ENCODE data around the gene RNASEH2A.

The RNASEH2A gene

DNA sequence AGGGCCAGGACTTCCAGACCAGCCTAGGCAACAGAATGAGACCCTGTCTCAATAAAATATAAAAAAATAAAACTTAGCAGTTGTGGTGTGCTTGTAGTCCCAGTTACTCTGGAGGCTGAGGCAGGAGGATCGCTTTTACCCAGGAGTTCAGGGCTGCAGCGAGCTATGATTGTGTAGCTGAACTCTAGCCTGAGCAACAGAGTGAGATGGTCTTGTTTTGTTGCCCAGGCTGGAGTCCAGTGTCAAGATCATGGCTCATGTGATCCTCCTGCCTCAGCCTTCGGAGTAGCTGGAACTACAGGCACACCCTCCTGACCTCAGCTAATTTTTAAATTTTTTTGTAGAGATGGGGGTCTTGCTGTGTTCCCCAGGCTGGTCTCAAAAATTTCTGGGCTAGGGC lies 19.4 kb upstream of the RNASEH2A start:
- no peak for TF ChIP-seq GATA2 (IDR thresholded peaks at IDR 0.05; ENCODE audit: low read depth, low read length)
- TF ChIP-seq GATA3 (IDR thresholded peaks at IDR 0.05; ENCODE audit: low read depth, low read length), result no peak

DNA sequence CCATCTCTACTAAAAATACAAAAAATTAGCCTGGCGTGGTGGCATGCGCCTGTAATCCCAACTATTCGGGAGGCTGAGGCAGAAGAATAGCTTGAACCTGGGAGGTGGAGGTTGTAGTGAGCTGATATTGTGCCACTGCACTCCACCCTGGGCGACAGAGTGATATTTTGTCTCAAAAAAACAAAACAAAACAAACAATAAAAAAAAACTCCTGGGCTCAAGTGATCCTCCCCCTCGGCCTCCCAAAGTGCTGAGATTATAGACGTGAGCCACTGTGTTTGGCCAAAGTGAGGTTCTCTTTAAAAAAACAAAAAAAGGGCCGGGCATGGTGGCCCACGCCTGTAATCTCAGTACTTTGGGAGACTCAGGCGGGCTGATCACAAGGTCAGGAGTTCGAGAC lies 18.9 kb upstream of the RNASEH2A start:
- TF ChIP-seq GATA3 (IDR thresholded peaks at IDR 0.05; ENCODE audit: low read depth, low read length) (no peak), GATA2 (IDR thresholded peaks at IDR 0.05; ENCODE audit: low read depth, low read length) (no peak)

DNA sequence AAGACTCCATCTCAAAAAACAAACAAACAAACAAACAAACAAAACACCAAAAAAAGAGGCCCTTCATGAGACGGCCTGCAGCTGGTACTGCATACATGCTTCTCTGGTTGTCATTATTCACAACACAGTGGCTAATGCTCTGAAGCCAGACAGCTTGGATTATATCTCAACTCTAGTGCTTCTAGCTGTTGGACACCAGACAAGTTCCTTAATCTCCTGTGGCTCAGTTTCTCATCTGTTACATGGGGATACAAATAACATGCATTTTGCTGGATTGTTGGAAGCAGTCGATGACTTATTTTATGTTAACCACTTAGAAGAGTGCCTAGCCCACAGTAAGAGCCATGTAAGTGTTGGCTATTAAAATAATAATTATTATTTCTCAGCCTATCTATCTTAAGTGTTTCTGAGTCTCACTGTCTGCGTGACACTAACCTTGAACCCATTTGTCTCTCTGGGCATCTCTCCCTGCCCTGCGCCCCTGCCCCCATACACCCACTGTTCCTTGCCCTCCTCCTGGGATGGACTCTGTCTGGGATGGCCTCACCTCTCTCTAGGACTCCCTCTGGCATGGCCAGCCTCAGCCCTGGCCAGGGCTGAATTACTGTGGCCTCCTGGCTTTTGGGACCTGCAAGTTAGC lies 18.2 kb upstream of the RNASEH2A start:
- TF ChIP-seq GATA3 (IDR thresholded peaks at IDR 0.05; ENCODE audit: low read depth, low read length) (no peak), GATA2 (IDR thresholded peaks at IDR 0.05; ENCODE audit: low read depth, low read length) (no peak)

DNA sequence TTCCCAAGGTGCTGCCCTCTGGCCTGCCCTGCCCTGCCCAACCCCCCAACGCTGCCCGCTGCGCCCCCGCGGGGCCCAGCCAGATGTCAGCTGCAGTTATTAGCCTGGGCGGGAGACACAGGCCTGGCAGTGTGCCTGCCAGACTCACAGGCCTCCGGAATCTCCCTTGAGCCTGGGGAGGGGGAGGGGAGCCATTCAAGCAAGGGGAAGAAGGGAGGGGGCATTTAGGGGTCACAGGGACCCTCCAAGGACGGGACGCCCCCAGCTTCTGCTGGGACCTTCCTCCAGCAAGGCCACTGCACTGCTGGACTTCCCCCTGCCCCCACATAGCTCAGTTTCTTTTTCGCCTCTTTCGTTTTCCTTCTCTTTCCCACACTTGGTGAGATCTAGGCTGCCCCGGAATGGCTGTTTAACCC lies 17.7 kb upstream of the RNASEH2A start:
- TF ChIP-seq GATA2 (IDR thresholded peaks at IDR 0.05; ENCODE audit: low read depth, low read length) (no peak), GATA3 (IDR thresholded peaks at IDR 0.05; ENCODE audit: low read depth, low read length) (no peak)

DNA sequence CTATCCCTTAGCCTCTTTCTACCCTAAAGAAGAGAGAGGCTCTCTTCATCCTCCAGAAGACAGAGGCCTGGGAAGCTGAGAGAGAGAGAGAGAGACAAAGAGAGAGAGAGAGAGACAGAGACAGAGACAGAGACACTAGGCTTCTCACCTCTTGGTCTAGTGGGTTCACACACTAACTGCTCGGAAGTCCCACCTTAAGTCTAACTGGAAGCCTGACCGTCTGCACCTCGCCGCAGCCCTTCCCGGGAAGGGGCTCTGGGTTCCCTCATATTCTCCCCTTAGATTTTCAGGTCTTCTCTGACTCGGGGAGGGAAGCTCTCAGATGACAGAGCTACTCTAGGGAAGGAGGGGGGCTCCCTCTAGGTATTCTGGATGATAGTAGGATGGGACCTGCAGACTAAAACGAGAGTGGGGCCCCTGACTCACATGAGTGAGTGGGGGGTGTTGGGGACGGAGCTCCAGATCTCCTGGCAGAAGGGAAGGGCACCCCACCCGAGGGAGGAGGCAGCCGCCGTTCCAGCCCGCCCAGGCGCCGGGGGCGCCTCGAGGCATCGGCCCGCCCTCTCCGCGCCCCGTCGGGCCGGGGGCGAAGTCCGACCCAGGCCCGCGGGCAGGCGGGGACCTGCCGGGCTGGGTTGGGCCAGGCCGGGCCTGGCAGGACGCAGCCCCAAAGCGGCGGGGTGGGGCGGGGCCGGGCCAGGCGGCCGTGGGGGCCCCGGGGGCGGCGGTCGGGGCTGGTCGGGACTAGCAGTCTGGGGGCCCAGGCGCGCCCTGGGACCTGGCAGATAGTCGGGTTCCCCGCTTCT lies 17.1 kb upstream of the RNASEH2A start:
- TF ChIP-seq GATA2 (IDR thresholded peaks at IDR 0.05; ENCODE audit: low read depth, low read length), result no peak
- TF ChIP-seq GATA3 (IDR thresholded peaks at IDR 0.05; ENCODE audit: low read depth, low read length), result no peak

DNA sequence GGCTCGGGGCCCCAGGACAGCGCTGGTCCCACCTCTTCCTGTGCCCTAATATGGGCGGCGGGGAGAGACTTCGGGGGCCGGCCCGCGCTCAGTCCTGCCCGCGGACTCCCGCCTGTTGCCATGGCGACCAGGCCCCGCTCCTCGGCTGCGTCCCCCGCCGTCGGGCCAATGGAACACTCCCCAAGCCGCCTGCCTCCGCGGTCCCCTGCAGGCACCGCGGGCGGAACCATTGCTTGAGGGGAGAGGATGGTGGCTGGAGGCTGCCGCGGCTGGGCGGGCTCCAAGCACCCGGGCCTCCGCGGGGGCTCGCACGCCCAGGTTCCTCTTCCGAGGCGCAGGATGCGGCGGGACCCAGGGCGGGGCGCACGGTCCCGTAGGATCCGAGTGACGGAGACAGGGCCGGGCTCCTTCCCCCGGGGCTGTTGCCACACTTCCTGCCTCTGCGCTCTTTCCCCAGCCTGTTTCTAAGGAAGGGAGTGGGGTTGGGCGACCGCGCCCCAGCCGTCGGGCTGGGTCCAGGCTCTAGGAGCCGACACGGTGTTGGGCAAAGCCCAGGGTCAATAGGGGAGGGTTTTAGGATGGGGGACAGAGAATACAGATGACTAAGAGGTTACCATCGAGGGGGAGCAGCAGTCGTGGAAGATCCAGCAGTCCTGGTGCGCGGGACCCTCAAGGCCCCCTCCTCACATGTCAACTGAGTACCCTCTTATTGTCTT lies 16.3 kb upstream of the RNASEH2A start:
- TF ChIP-seq GATA3 (IDR thresholded peaks at IDR 0.05; ENCODE audit: low read depth, low read length), result no peak
- TF ChIP-seq GATA2 (IDR thresholded peaks at IDR 0.05; ENCODE audit: low read depth, low read length), result no peak

DNA sequence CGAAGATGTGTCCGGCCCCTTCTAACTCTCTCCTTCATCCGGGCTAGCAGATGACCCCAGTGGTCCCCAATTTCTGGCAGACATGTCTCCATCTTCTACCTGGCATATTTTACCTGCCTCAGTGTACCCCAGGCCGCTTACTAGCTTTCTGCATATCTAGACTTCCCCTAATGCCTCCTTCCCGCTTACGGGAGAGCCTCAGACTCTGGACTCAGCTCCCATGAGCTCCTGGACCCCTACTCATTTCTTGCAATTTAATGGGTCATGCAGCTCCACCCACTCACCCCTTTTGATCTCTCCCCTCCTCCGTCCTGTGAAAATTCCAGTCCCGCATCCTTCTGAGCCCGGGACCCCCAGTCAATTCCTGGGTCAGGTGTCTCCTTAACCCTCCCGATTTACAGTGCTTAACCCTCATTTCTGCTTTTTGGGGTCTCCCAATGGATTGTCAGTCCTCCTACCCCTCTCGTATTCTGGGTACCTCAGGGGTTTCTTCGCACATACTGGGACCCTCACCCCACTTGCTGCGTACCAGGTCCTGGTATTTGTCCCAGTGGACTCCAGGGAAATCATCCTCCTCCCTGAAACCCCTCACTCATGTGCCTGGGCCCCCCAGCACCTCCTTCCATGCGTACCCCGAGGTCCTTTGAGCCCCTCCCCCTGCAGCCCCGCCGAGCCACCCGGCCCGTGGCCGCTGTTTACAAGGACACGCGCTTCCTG lies 15.6 kb upstream of the RNASEH2A start:
- TF ChIP-seq GATA2 (IDR thresholded peaks at IDR 0.05; ENCODE audit: low read depth, low read length) (no peak), GATA3 (IDR thresholded peaks at IDR 0.05; ENCODE audit: low read depth, low read length) (no peak)

DNA sequence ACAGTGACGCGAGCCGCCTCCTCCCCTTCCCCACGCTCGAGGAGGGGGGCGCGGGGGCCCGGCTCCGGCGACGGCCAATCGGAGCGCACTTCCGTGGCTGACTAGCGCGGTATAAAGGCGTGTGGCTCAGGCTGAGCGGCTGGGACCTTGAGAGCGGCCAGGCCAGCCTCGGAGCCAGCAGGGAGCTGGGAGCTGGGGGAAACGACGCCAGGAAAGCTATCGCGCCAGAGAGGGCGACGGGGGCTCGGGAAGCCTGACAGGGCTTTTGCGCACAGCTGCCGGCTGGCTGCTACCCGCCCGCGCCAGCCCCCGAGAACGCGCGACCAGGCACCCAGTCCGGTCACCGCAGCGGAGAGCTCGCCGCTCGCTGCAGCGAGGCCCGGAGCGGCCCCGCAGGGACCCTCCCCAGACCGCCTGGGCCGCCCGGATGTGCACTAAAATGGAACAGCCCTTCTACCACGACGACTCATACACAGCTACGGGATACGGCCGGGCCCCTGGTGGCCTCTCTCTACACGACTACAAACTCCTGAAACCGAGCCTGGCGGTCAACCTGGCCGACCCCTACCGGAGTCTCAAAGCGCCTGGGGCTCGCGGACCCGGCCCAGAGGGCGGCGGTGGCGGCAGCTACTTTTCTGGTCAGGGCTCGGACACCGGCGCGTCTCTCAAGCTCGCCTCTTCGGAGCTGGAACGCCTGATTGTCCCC lies 14.9 kb upstream of the RNASEH2A start, which contains the start of gene JUNB:
Gene JUNB, plus strand, starts transcription at position 142 of the 706 bp plus-strand sequence. Its CDS starts 286 bp downstream, at position 428.
- TF ChIP-seq GATA2 (IDR thresholded peaks at IDR 0.05; ENCODE audit: low read depth, low read length) (no peak), GATA3 (IDR thresholded peaks at IDR 0.05; ENCODE audit: low read depth, low read length) (no peak)

DNA sequence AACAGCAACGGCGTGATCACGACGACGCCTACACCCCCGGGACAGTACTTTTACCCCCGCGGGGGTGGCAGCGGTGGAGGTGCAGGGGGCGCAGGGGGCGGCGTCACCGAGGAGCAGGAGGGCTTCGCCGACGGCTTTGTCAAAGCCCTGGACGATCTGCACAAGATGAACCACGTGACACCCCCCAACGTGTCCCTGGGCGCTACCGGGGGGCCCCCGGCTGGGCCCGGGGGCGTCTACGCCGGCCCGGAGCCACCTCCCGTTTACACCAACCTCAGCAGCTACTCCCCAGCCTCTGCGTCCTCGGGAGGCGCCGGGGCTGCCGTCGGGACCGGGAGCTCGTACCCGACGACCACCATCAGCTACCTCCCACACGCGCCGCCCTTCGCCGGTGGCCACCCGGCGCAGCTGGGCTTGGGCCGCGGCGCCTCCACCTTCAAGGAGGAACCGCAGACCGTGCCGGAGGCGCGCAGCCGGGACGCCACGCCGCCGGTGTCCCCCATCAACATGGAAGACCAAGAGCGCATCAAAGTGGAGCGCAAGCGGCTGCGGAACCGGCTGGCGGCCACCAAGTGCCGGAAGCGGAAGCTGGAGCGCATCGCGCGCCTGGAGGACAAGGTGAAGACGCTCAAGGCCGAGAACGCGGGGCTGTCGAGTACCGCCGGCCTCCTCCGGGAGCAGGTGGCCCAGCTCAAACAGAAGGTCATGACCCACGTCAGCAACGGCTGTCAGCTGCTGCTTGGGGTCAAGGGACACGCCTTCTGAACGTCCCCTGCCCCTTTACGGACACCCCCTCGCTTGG lies 14.1 kb upstream of the RNASEH2A start:
- TF ChIP-seq GATA2 (IDR thresholded peaks at IDR 0.05; ENCODE audit: low read depth, low read length) (no peak), GATA3 (IDR thresholded peaks at IDR 0.05; ENCODE audit: low read depth, low read length) (no peak)

DNA sequence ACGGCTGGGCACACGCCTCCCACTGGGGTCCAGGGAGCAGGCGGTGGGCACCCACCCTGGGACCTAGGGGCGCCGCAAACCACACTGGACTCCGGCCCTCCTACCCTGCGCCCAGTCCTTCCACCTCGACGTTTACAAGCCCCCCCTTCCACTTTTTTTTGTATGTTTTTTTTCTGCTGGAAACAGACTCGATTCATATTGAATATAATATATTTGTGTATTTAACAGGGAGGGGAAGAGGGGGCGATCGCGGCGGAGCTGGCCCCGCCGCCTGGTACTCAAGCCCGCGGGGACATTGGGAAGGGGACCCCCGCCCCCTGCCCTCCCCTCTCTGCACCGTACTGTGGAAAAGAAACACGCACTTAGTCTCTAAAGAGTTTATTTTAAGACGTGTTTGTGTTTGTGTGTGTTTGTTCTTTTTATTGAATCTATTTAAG lies 13.5 kb upstream of the RNASEH2A start:
- TF ChIP-seq GATA2 (IDR thresholded peaks at IDR 0.05; ENCODE audit: low read depth, low read length) (no peak), GATA3 (IDR thresholded peaks at IDR 0.05; ENCODE audit: low read depth, low read length) (no peak)

DNA sequence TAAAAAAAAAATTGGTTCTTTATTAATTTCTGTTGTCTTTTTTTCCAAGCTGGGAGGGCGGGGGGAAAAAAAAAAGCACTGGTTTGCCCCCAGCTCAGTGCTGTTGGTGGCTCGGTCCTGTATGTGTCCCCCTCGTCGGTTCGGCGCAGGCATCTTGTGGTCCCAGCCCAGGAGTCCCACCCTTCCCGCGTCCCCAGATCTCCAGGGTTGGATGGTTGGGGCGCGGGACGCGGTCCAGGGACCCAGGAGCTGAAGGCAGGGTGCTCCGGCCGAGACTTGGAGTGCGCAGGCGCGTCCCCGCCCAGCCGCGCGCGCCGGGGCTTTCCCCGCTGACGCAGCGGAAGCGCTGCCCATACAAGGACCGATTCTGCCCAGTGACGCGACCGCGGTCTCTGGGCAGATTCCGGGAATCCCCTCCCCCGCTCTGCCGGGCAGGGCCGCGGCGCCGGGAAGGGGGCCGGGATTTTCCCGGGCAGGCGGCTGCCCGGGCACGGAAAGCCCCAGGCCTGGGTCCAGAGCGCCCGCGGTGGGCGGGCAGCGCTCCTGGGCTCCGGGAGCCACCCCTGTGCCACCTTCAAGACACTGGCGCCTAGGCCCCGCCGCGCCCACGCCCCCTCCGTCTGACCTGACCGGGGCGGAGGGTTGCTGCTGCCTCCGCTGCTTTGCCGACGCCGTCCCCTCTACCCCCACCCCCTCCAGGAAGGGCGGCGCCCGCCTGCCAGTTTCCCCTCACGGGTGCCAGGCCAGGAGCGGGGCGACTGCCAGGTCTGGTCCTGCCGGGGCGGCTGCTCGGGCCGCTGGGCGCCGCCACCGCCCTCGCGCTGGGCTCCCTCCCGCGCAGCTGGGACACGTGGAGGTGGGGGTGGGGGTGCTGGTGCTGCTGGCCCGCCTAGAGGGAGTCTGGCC lies 12.8 kb upstream of the RNASEH2A start:
- TF ChIP-seq GATA2 (IDR thresholded peaks at IDR 0.05; ENCODE audit: low read depth, low read length) (no peak), GATA3 (IDR thresholded peaks at IDR 0.05; ENCODE audit: low read depth, low read length) (no peak)
